Keratinocyte (primary cell): ENCODE data around the gene CHRNB4. TPM values are rescaled to one million over a fixed set of nuclear protein-coding genes. Genes with fewer than 3 reads are reported as not detected.

Source experiments
- DNase-seq: peaks from one replicate; pipeline ENCODE4 v3.0.0-alpha.2; 2011; ENCODE audit warnings: low read depth, missing footprints, low spot score
- FAIRE-seq: peaks from 2 replicates; lab custom pipeline; 2011; peaks lifted over from hg19 to GRCh38; lab: Jason Lieb, UNC
- H2AFZ ChIP-seq: 2 replicates; pipeline ENCODE4 v1.6.0; 2012; ENCODE audit warnings: low read length, control low read depth, inconsistent platforms; ENCODE audit not compliant: control insufficient read depth
- H3K27ac ChIP-seq: 2 replicates; pipeline ENCODE4 v1.5.1; 2011; ENCODE audit warnings: low read length; ENCODE audit not compliant: control insufficient read depth, insufficient read depth
- H3K27me3 ChIP-seq: 3 replicates; pipeline ENCODE4 v1.6.0; 2011; ENCODE audit warnings: low read length; ENCODE audit not compliant: control insufficient read depth, insufficient read depth; ENCODE audit errors: extremely low read depth
- H3K36me3 ChIP-seq, 2 experiments: 2 replicates in 1 of 2; 3 replicates in 1 of 2; pipeline ENCODE4 v1.5.1; 2011; ENCODE audit warnings: low read length in 2 of 2, mild to moderate bottlenecking in 1 of 2; ENCODE audit not compliant: control insufficient read depth in 2 of 2, insufficient read depth in 2 of 2; ENCODE audit errors: extremely low read depth in 1 of 2
- H3K4me1 ChIP-seq: 3 replicates; pipeline ENCODE4 v1.5.1; 2011; ENCODE audit warnings: low read length; ENCODE audit not compliant: control insufficient read depth, insufficient read depth; ENCODE audit errors: extremely low read depth
- H3K4me2 ChIP-seq: 3 replicates; pipeline ENCODE4 v1.6.0; 2011; ENCODE audit warnings: low read depth, low read length; ENCODE audit not compliant: control insufficient read depth, insufficient read depth; ENCODE audit errors: extremely low read depth
- H3K4me3 ChIP-seq, 3 experiments: fragments of 200-600 bp in 1 of 3; sonication (generic) in 1 of 3; 2 replicates in 2 of 3; 3 replicates in 1 of 3; pipeline ENCODE4 v1.5.1; 2011 to 2016; ENCODE audit warnings: low read length in 3 of 3, mild to moderate bottlenecking in 3 of 3, control low read depth in 2 of 3, inconsistent platforms in 1 of 3, low read depth in 1 of 3, mixed read lengths in 1 of 3, mixed run types in 1 of 3, moderate library complexity in 1 of 3; ENCODE audit not compliant: control insufficient read depth in 2 of 3, insufficient read depth in 2 of 3; ENCODE audit errors: extremely low read depth in 1 of 3
- H3K79me2 ChIP-seq: 2 replicates; pipeline ENCODE4 v1.6.0; 2012; ENCODE audit warnings: low read length; ENCODE audit not compliant: control insufficient read depth, insufficient read depth
- H3K9ac ChIP-seq: 3 replicates; pipeline ENCODE4 v1.6.0; 2011; ENCODE audit warnings: low read length; ENCODE audit not compliant: control insufficient read depth, insufficient read depth; ENCODE audit errors: extremely low read depth
- H3K9me1 ChIP-seq: 3 replicates; pipeline ENCODE4 v1.6.0; 2011; ENCODE audit warnings: low read length; ENCODE audit not compliant: control insufficient read depth, insufficient read depth; ENCODE audit errors: extremely low read depth
- H3K9me3 ChIP-seq: 2 replicates; pipeline ENCODE4 v1.5.1; 2012; ENCODE audit warnings: low read depth, low read length; ENCODE audit not compliant: control insufficient read depth
- H4K20me1 ChIP-seq: 3 replicates; pipeline ENCODE4 v1.6.0; 2011; ENCODE audit warnings: low read length; ENCODE audit not compliant: control insufficient read depth, insufficient read depth; ENCODE audit errors: extremely low read depth
- EZH2 ChIP-seq: IDR thresholded peaks from one replicate; pipeline ENCODE4 v1.6.1; 2012; ENCODE audit warnings: inconsistent platforms, mild to moderate bottlenecking, low read length, moderate library complexity
- dilution Hi-C: fragments of 300-500 bp; cut with MboI; formaldehyde crosslinking; loops from one replicate; pipeline ENCODE4 v1.7.0; 2020; ENCODE audit warnings: low sequenced_read_pairs; ENCODE audit not compliant: extremely low pct_ligation_motif_present
- polyA plus RNA-seq, 5 experiments: library from polyadenylated mRNA; depleted of rRNA in 3 of 5; stranded (reverse) in 3 of 5; stranded (forward) in 1 of 5; unstranded in 1 of 5; fragments of >200 nt; gene quantifications; 1 replicate in 1 of 5; 2 replicates in 3 of 5; 3 replicates in 1 of 5; pipeline versions ENCODE4 v1.2.1 to v1.2.3, GENCODE V29; 2011 to 2012; ENCODE audit warnings: missing spikeins in 2 of 5, low read depth in 1 of 5, low replicate concordance in 1 of 5
- TF ChIP-seq, protein P1 (sequence below), 3 experiments: IDR thresholded peaks in 1 of 3; conservative IDR thresholded peaks in 1 of 3; optimal IDR thresholded peaks in 1 of 3; 2 replicates in 2 of 3; 3 replicates in 1 of 3; pipeline versions ENCODE3 to v1.5.1; 2011; ENCODE audit warnings: low read length in 3 of 3, mild to moderate bottlenecking in 3 of 3, moderate library complexity in 2 of 3, control low read depth in 1 of 3, inconsistent platforms in 1 of 3; ENCODE audit not compliant: insufficient read depth in 2 of 3; ENCODE audit errors: extremely low read depth in 1 of 3

Gene CHRNB4
- polyA plus RNA-seq, 1 donor (not counting 4 experiments of a cell fraction or from before 2014, with no cell fraction given): 0.04 TPM

DNA sequence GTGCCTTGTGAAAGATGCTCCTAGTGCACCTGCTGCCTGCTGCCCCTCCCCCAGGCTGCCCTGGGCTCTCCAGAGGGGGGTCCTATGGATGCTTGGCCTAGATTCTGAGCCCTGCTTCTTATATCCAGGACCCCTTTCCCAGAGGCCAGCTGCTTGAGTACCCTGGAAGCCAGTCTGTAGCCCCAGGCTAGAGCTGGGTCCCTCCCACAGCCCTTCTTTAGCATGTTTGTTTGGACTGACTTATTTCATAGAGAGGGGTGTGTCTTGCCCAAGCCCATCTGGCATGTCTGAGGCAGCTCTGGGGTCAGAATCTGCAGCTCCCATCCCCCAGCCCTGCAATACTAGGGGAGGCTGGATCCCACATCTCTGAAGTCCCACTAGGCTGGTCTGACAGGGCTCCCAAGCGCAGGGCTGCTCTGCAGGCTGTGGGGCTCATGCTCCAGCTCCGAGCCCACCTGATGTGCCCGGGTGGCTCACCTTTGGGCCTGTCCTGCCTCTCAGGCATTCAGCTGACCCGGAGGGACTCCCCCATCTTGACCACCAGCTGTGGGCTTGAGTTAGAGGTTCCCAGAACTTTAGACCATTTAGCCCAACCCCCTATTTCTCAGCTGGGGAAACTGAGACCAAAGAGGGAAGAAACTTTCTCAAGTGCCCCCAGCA lies 3.1 kb downstream of the CHRNB4 start:
- H3K4me3 ChIP-seq: no peak overlapping the region
- peaks cover 5% of the 10 kb centered on the region for H3K9me3 ChIP-seq
- no peak for TF ChIP-seq EZH2
- TF ChIP-seq, protein P1, sequence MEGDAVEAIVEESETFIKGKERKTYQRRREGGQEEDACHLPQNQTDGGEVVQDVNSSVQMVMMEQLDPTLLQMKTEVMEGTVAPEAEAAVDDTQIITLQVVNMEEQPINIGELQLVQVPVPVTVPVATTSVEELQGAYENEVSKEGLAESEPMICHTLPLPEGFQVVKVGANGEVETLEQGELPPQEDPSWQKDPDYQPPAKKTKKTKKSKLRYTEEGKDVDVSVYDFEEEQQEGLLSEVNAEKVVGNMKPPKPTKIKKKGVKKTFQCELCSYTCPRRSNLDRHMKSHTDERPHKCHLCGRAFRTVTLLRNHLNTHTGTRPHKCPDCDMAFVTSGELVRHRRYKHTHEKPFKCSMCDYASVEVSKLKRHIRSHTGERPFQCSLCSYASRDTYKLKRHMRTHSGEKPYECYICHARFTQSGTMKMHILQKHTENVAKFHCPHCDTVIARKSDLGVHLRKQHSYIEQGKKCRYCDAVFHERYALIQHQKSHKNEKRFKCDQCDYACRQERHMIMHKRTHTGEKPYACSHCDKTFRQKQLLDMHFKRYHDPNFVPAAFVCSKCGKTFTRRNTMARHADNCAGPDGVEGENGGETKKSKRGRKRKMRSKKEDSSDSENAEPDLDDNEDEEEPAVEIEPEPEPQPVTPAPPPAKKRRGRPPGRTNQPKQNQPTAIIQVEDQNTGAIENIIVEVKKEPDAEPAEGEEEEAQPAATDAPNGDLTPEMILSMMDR (optimal IDR thresholded peaks at IDR 0.05 in 1 of 3, IDR thresholded peaks at IDR 0.05 in 1 of 3, conservative IDR thresholded peaks at IDR 0.05 in 1 of 3; ENCODE audit: extremely low read depth in 1 of 3, insufficient read depth in 2 of 3, low read length in 3 of 3): no peak
- no peak overlapping the region for H3K4me2 ChIP-seq
- H3K4me1 ChIP-seq: peaks cover 4% of the 10 kb centered on the region
- dilution Hi-C loops: no loop called here
- H3K36me3 ChIP-seq: no peaks in the 10 kb centered on the region
- no peak overlapping the region for H3K27ac ChIP-seq
- H3K79me2 ChIP-seq: no peaks in the 10 kb centered on the region
- no peak overlapping the region for H2AFZ ChIP-seq
- H3K9me1 ChIP-seq: no peaks in the 10 kb centered on the region
- no peak overlapping the region for H3K9ac ChIP-seq
- no peak for FAIRE-seq
- H4K20me1 ChIP-seq: no peaks in the 10 kb centered on the region
- DNase-seq: no peak
- peaks cover 15% of the 10 kb centered on the region for H3K27me3 ChIP-seq

DNA sequence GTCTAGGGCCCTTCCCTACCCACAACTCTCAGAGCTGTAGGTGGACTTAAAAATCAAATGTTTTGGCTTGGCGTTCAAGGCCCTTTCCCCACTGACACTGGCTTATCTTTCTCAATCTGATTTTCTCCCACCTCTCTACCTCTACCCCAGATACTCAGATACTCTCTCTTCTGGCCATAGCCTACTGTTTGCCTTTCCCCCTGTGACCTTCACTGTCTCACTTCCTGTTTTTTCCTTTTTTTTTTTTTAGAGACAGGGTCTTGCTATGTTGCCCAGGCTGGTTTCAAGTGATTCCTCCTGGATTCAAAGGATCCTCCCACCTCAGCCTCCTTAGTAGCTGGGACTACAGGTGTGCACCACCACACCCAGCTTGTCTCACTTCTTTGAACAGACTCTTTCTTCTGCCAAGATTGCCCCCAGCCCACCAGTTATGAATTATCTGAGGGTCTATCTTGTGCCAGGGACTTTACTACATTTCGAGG lies 4.6 kb downstream of the CHRNB4 start:
- Histone ChIP-seq H2AFZ (no peak overlapping the region), H3K4me3 (no peak overlapping the region), H3K4me2 (no peak overlapping the region), H3K9me3 (peaks cover 5% of the 10 kb centered on the region), H3K9ac (no peak overlapping the region), H3K27me3 (peaks cover 9% of the 10 kb centered on the region), H3K36me3 (no peaks in the 10 kb centered on the region), H3K4me1 (peaks cover 2% of the 10 kb centered on the region), H3K27ac (no peak overlapping the region), H3K9me1 (no peaks in the 10 kb centered on the region), H3K79me2 (no peaks in the 10 kb centered on the region), H4K20me1 (no peaks in the 10 kb centered on the region)
- dilution Hi-C loops: no loop called here
- FAIRE-seq: no peak
- DNase-seq: no peak
- TF ChIP-seq, protein P1 (optimal IDR thresholded peaks at IDR 0.05 in 1 of 3, IDR thresholded peaks at IDR 0.05 in 1 of 3, conservative IDR thresholded peaks at IDR 0.05 in 1 of 3; ENCODE audit: extremely low read depth in 1 of 3, insufficient read depth in 2 of 3, low read length in 3 of 3): no peak
- TF ChIP-seq EZH2: no peak
